HepG2 (cell line): Measurements from ENCODE around the gene LCE1C. TPM values are rescaled to one million over a fixed set of nuclear protein-coding genes. Genes with fewer than 3 reads are reported as not detected.

ENCODE experiments used
- ATAC-seq: fragments of 200-7000 bp; cut with Tn5 transposase; 3 replicates; pipeline ENCODE4 v1.9.1; 2020; ENCODE audit warnings: mild to moderate bottlenecking, moderate library complexity
- BruUV-seq: library from RNA; stranded (reverse); fragments of 400-500 nt; replicated peaks from 2 replicates; lab custom pipeline; 2021; lab: Mats Ljungman, UMichigan
- CTCF ChIA-PET: fragments of 300-600 bp; formaldehyde crosslinking; extraction: SDS; loops from one replicate; lab custom pipeline; 2021; ENCODE audit warnings: low total read pairs, inconsistent platforms, low intra/inter-chr PET ratio; lab: Yijun Ruan, JAX
- POLR2A ChIA-PET: fragments of 350-600 bp; sonication (Branson Sonifier 250); formaldehyde crosslinking; loops from one replicate; lab custom pipeline; 2020; ENCODE audit warnings: antibody characterized with exemption, inconsistent platforms; lab: Yijun Ruan, JAX
- DNase-seq: peaks from one replicate; pipeline ENCODE4 v3.0.0-alpha.2; 2015; ENCODE audit warnings: low spot score
- FAIRE-seq: peaks from 3 replicates; lab custom pipeline; 2011; peaks lifted over from hg19 to GRCh38; lab: Jason Lieb, UNC
- H2AFZ ChIP-seq: one replicate; pipeline ENCODE4 v1.6.1; 2011; ENCODE audit warnings: low read length, inconsistent platforms
- H3K27ac ChIP-seq: fragments of 300-600 bp; 3 replicates; pipeline ENCODE4 v1.8.0; 2011; ENCODE audit warnings: mixed run types, mild to moderate bottlenecking, mixed read lengths, low read length, inconsistent platforms; ENCODE audit not compliant: insufficient read depth; ENCODE audit errors: extremely low read length
- H3K27me3 ChIP-seq, 2 experiments: fragments of 200-600 bp in 1 of 2; 2 replicates in 1 of 2; 3 replicates in 1 of 2; pipeline versions ENCODE4 v1.6.0 to v1.8.0; 2011; ENCODE audit warnings: low read length in 2 of 2, mild to moderate bottlenecking in 2 of 2, moderate library complexity in 2 of 2, inconsistent platforms in 1 of 2; ENCODE audit not compliant: insufficient read depth in 2 of 2, control insufficient read depth in 1 of 2
- H3K36me3 ChIP-seq, 2 experiments: fragments of 200-600 bp in 1 of 2; replicated peaks in 1 of 2; 2 replicates in 1 of 2; 3 replicates in 1 of 2; pipeline versions ENCODE4 v1.5.1 to v1.8.0; 2011; ENCODE audit warnings: low read length in 2 of 2, inconsistent platforms in 1 of 2; ENCODE audit not compliant: insufficient read depth in 2 of 2, control insufficient read depth in 1 of 2
- H3K4me1 ChIP-seq: 2 replicates; pipeline ENCODE4 v1.5.1; 2012; ENCODE audit warnings: low read length, inconsistent platforms; ENCODE audit not compliant: insufficient read depth
- H3K4me2 ChIP-seq: 2 replicates; pipeline ENCODE4 v1.6.0; 2011; ENCODE audit warnings: low read depth, low read length, inconsistent platforms
- H3K4me3 ChIP-seq, 3 experiments: fragments of 200-600 bp in 1 of 3; sonication (generic), shearing (Covaris generic) in 1 of 3; replicated peaks in 1 of 3; 2 replicates each; pipeline ENCODE4 v1.5.1; 2011 to 2016; ENCODE audit warnings: low read length in 3 of 3, inconsistent platforms in 2 of 3, low read depth in 2 of 3, mild to moderate bottlenecking in 2 of 3, control low read depth in 1 of 3, mixed read lengths in 1 of 3; ENCODE audit not compliant: insufficient read depth in 1 of 3
- H3K79me2 ChIP-seq: one replicate; pipeline ENCODE4 v1.6.1; 2011; ENCODE audit warnings: low read length, inconsistent platforms; ENCODE audit not compliant: insufficient read depth
- H3K9ac ChIP-seq: 2 replicates; pipeline ENCODE4 v1.6.0; 2011; ENCODE audit warnings: mild to moderate bottlenecking, low read depth, low read length, inconsistent platforms; ENCODE audit not compliant: insufficient read depth
- H3K9me3 ChIP-seq: 2 replicates; pipeline ENCODE4 v1.5.1; 2012; ENCODE audit warnings: mild to moderate bottlenecking, low read length
- H4K20me1 ChIP-seq: 2 replicates; pipeline ENCODE4 v1.6.0; 2011; ENCODE audit warnings: inconsistent platforms, mild to moderate bottlenecking, low read length, moderate library complexity; ENCODE audit not compliant: insufficient read depth
- KDM5B ChIP-seq: sonication (generic); formaldehyde crosslinking; IDR thresholded peaks from 2 replicates; pipeline ENCODE4 v1.4.0; 2020; ENCODE audit warnings: missing genetic modification reagents, mild to moderate bottlenecking, borderline replicate concordance
- MAX ChIP-seq: IDR thresholded peaks from 2 replicates; pipeline ENCODE4 v1.6.1; 2012; ENCODE audit warnings: inconsistent platforms
- MED1 ChIP-seq: sonication (generic); formaldehyde crosslinking; IDR thresholded peaks from 2 replicates; pipeline ENCODE4 v1.4.0; 2020; ENCODE audit warnings: missing genetic modification reagents
- MYNN ChIP-seq: sonication (generic); formaldehyde crosslinking; IDR thresholded peaks from 2 replicates; pipeline ENCODE4 v1.4.0; 2020; ENCODE audit warnings: mild to moderate bottlenecking, low read depth, missing genetic modification reagents
- POLR2G ChIP-seq: fragments of 200-400 bp; formaldehyde crosslinking; IDR thresholded peaks from 2 replicates; pipeline ENCODE4 v1.6.1; 2018; ENCODE audit warnings: mild to moderate bottlenecking, low read depth, low read length, moderate library complexity
- RBFOX2 ChIP-seq: fragments of 200-400 bp; formaldehyde crosslinking; IDR thresholded peaks from 2 replicates; pipeline ENCODE4 v1.6.1; 2017; ENCODE audit warnings: low read depth, mild to moderate bottlenecking, low read length
- SNAI1 ChIP-seq: sonication (generic); formaldehyde crosslinking; IDR thresholded peaks from 2 replicates; pipeline ENCODE4 v1.5.0; 2020; ENCODE audit warnings: mild to moderate bottlenecking, missing genetic modification reagents, borderline replicate concordance
- TAF15 ChIP-seq: fragments of 200-400 bp; formaldehyde crosslinking; IDR thresholded peaks from one replicate; pipeline ENCODE4 v1.6.1; 2018; ENCODE audit warnings: mild to moderate bottlenecking, low read depth, low read length; ENCODE audit not compliant: poor library complexity, severe bottlenecking
- ZBTB2 ChIP-seq: sonication (generic); formaldehyde crosslinking; IDR thresholded peaks from 2 replicates; pipeline ENCODE4 v1.8.0; 2022; ENCODE audit warnings: low read depth, missing genetic modification reagents
- ZNF333 ChIP-seq: sonication (generic); formaldehyde crosslinking; IDR thresholded peaks from 2 replicates; pipeline ENCODE4 v1.4.0; 2020; ENCODE audit warnings: mild to moderate bottlenecking, missing genetic modification reagents, borderline replicate concordance
- ZNF670 ChIP-seq: sonication (generic); formaldehyde crosslinking; IDR thresholded peaks from 2 replicates; pipeline ENCODE4 v1.8.0; 2022; ENCODE audit warnings: mild to moderate bottlenecking, missing genetic modification reagents, borderline replicate concordance
- WGBS: methylation state at CpG from one replicate; pipeline ENCODE4 v1.1.6; 2017; ENCODE audit warnings: low lambda C conversion rate; 5-methylcytosine and 5-hydroxymethylcytosine counted together
- in situ Hi-C: cut with HindIII; loops from 2 replicates; pipeline ENCODE4 v1.10.0; 2017; ENCODE audit warnings: low pct_unique_long_range_greater_than_20kb; ENCODE audit not compliant: extremely low pct_ligation_motif_present
- intact Hi-C: fragments of 100-400 bp; cut with micrococcal nuclease; formaldehyde crosslinking; loops from one replicate; pipeline ENCODE4 v1.10.0; 2022; ENCODE audit not compliant: unreplicated experiment
- polyA plus RNA-seq, 8 experiments: library from polyadenylated mRNA; depleted of rRNA in 3 of 8; stranded (reverse) in 7 of 8; unstranded in 1 of 8; fragments of >200 nt; fragmentation: Illumina TruSeq in 4 of 8; extraction: Trizol in 4 of 8; gene quantifications; 2 replicates each; pipeline versions ENCODE4 v1.2.1 to v1.2.3, GENCODE V29; 2011 to 2016; ENCODE audit warnings: low read depth in 4 of 8, missing spikeins in 1 of 8, mixed read lengths in 1 of 8; ENCODE audit not compliant: insufficient read depth in 1 of 8
- total RNA-seq, 5 experiments: library from RNA; depleted of rRNA; stranded (reverse); fragments of >200 nt; fragmentation: Illumina TruSeq; extraction: Trizol; gene quantifications; 2 replicates each; pipeline ENCODE4 v1.2.3, GENCODE V29; 2016; ENCODE audit warnings: low read depth in 1 of 5

Gene LCE1C
- total and polyA plus RNA-seq, 2 of the 13 experiments (the other 11 are each of a cell fraction or from before 2014, with no cell fraction given): not detected

GRCh38 chr1:152760551-152761190, 45.8 kb downstream of the LCE1C start:
- no peak overlapping the region for H3K4me3 ChIP-seq
- no peaks in the 10 kb centered on the region for H3K9me3 ChIP-seq
- H4K20me1 ChIP-seq: no peaks in the 10 kb centered on the region
- H3K4me1 ChIP-seq: no peaks in the 10 kb centered on the region
- H3K36me3 ChIP-seq: no peaks in the 10 kb centered on the region
- POLR2A ChIA-PET: no interaction called here
- H2AFZ ChIP-seq: no peak overlapping the region
- 59% methylated on average over 26 of the region's 31 CpGs for WGBS
- no peaks in the 10 kb centered on the region for H3K79me2 ChIP-seq
- DNase-seq (no peak), ATAC-seq (no peak), FAIRE-seq (no peak)
- in situ Hi-C loops (no loop called here), intact Hi-C loops (no loop called here)
- no peak overlapping the region for H3K4me2 ChIP-seq
- H3K27ac ChIP-seq: no peak overlapping the region
- BruUV-seq: no TSS peak
- no peak overlapping the region for H3K9ac ChIP-seq
- TF ChIP-seq TAF15 (no peak), ZNF670 (no peak), ZNF333 (CRISPR knock-in tag) (no peak), SNAI1 (CRISPR knock-in tag) (no peak)
- H3K27me3 ChIP-seq: no peaks in the 10 kb centered on the region
- CTCF ChIA-PET: no interaction called here

- CTCF ChIA-PET: no interaction called here
- no peak for ATAC-seq
- H4K20me1 ChIP-seq: no peaks in the 10 kb centered on the region
Observed at GRCh38 chr1:152759453-152760173, 46.8 kb downstream of the LCE1C start.

More at GRCh38 chr1:152759453-152760173, 46.8 kb downstream of the LCE1C start:
- Histone ChIP-seq H3K79me2 (no peaks in the 10 kb centered on the region), H3K4me3 (no peak overlapping the region), H3K9me3 (no peaks in the 10 kb centered on the region), H3K27ac (no peak overlapping the region), H3K9ac (no peak overlapping the region), H3K4me1 (no peaks in the 10 kb centered on the region), H3K27me3 (no peaks in the 10 kb centered on the region), H3K36me3 (no peaks in the 10 kb centered on the region), H3K4me2 (no peak overlapping the region), H2AFZ (no peak overlapping the region)
- intact Hi-C loops (no loop called here), in situ Hi-C loops (no loop called here)
- FAIRE-seq (no peak), DNase-seq (no peak)
- 63% methylated on average over 6 of the region's 8 CpGs for WGBS
- no TSS peak for BruUV-seq
- POLR2A ChIA-PET: no interaction called here
- TF ChIP-seq KDM5B (CRISPR knock-in tag): no peak
- no peak for TF ChIP-seq MED1
- TF ChIP-seq ZBTB2 (CRISPR knock-in tag): no peak
- TF ChIP-seq POLR2G: no peak
- TF ChIP-seq MAX: no peak
- TF ChIP-seq RBFOX2: no peak
- TF ChIP-seq MYNN (CRISPR knock-in tag): no peak
